Smooth muscle cell (in vitro differentiated cells): Measurements from ENCODE around the gene RGS6. TPM values are rescaled to one million over a fixed set of nuclear protein-coding genes. Genes with fewer than 3 reads are reported as not detected.

Experiments used
- DNase-seq: peaks from one replicate; lab custom pipeline; 2025; ENCODE audit not compliant: unreplicated experiment; lab: John Stamatoyannopoulos, UW
- H2AFZ ChIP-seq: fragments of 200-600 bp; sonication (generic); 2 replicates; pipeline ENCODE4 v1.6.0; 2016; ENCODE audit warnings: antibody characterized with exemption, low read depth, mild to moderate bottlenecking
- H3F3A ChIP-seq: fragments of 200-600 bp; sonication (generic); 2 replicates; pipeline ENCODE4 v1.6.0; 2017; ENCODE audit warnings: antibody characterized with exemption, low read depth
- H3K27ac ChIP-seq: fragments of 200-600 bp; sonication (generic); 2 replicates; pipeline ENCODE4 v1.5.1; 2016; ENCODE audit warnings: low read depth, mild to moderate bottlenecking
- H3K27me3 ChIP-seq: fragments of 200-600 bp; sonication (generic); 2 replicates; pipeline ENCODE4 v1.6.1; 2016; ENCODE audit warnings: low read depth, mild to moderate bottlenecking
- H3K36me3 ChIP-seq: fragments of 200-600 bp; sonication (generic); 2 replicates; pipeline ENCODE4 v1.5.1; 2016; ENCODE audit warnings: low read depth
- H3K4me1 ChIP-seq: fragments of 200-600 bp; sonication (generic); 2 replicates; pipeline ENCODE4 v1.5.1; 2016; ENCODE audit warnings: low read depth
- H3K4me2 ChIP-seq: fragments of 200-600 bp; sonication (generic); 2 replicates; pipeline ENCODE4 v1.6.0; 2016; ENCODE audit warnings: mild to moderate bottlenecking
- H3K4me3 ChIP-seq: fragments of 200-600 bp; sonication (generic); 2 replicates; pipeline ENCODE4 v1.5.1; 2016; ENCODE audit warnings: mild to moderate bottlenecking
- H3K79me2 ChIP-seq: fragments of 200-600 bp; sonication (generic); 2 replicates; pipeline ENCODE4 v1.6.0; 2016; ENCODE audit warnings: low read depth, mild to moderate bottlenecking
- H3K9ac ChIP-seq: fragments of 200-600 bp; sonication (generic); 2 replicates; pipeline ENCODE4 v1.6.0; 2016; ENCODE audit warnings: low read depth
- H3K9me3 ChIP-seq: fragments of 200-600 bp; sonication (generic); replicated peaks from 2 replicates; pipeline ENCODE4 v1.5.1; 2016; ENCODE audit warnings: low read depth
- H4K20me1 ChIP-seq: fragments of 200-600 bp; sonication (generic); 2 replicates; pipeline ENCODE4 v1.6.0; 2016; ENCODE audit warnings: low read depth
- CTCF ChIP-seq: fragments of 200-600 bp; sonication (generic); IDR thresholded peaks from 2 replicates; pipeline ENCODE4 v1.5.1; 2017; ENCODE audit warnings: borderline replicate concordance, mild to moderate bottlenecking, antibody characterized with exemption; ENCODE audit not compliant: insufficient read depth, poor library complexity, severe bottlenecking
- WGBS: methylation state at CpG from one replicate; pipeline ENCODE4 v1.1.7; 2016; ENCODE audit warnings: low lambda C conversion rate; 5-methylcytosine and 5-hydroxymethylcytosine counted together
- polyA plus RNA-seq: library from polyadenylated mRNA; unstranded; fragments of >200 nt; fragmentation: Nextera tagmentation; extraction: Ambion mirVana; gene quantifications from 2 replicates; pipeline ENCODE4 v1.2.1, GENCODE V29; 2016
- total RNA-seq: library from RNA; depleted of rRNA; stranded (reverse); fragments of >200 nt; gene quantifications from 2 replicates; pipeline ENCODE4 v1.2.3, GENCODE V29; 2014

The RGS6 gene
- total and polyA plus RNA-seq, 2 experiments from 2014 or later: 0.40 TPM; not detected in 1

GRCh38 chr14:71996610-71997009 lies 64.4 kb downstream of the RGS6 start:
- WGBS: 19% methylated on average over 3 of the region's 3 CpGs
- Histone ChIP-seq H3K4me3 (no peak overlapping the region), H3K9me3 (no peaks in the 10 kb centered on the region), H3F3A (no peaks in the 10 kb centered on the region), H3K79me2 (no peaks in the 10 kb centered on the region), H3K27me3 (no peaks in the 10 kb centered on the region), H3K36me3 (no peaks in the 10 kb centered on the region), H3K9ac (no peak overlapping the region), H3K27ac (no peak overlapping the region), H4K20me1 (no peaks in the 10 kb centered on the region), H3K4me2 (no peak overlapping the region), H3K4me1 (no peaks in the 10 kb centered on the region), H2AFZ (no peak overlapping the region)
- no peak for DNase-seq
- TF ChIP-seq CTCF: no peak

DNA sequence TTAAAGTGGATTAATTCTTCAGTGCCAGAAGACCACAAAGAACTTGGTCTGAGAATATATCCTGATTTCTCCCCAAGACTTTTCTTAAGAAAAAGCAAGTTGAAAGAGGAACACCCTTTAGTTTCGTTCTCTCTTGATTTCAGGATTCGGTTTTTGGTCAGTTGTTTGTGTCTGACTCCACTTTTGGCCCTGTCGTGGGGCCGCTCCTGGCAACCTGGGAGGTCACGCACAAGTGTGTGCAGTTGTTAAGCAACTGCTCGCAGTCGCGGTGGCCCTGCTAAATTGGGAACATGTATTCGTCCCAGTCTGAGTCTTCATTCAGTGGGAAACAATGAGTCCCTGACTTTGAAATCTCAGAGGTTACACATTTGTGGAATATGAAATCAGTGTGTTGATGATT lies 68.7 kb downstream of the RGS6 start:
- no peak for DNase-seq
- no peaks in the 10 kb centered on the region for H4K20me1 ChIP-seq
- no peaks in the 10 kb centered on the region for H3K27me3 ChIP-seq
- no peaks in the 10 kb centered on the region for H3K36me3 ChIP-seq
- H3K4me3 ChIP-seq: no peak overlapping the region
- H3K4me1 ChIP-seq: no peaks in the 10 kb centered on the region
- TF ChIP-seq CTCF: no peak
- H3K27ac ChIP-seq: no peak overlapping the region
- H3K4me2 ChIP-seq: no peak overlapping the region
- H3F3A ChIP-seq: no peaks in the 10 kb centered on the region
- H3K79me2 ChIP-seq: no peaks in the 10 kb centered on the region
- WGBS: 95% methylated on average over 9 of the region's 9 CpGs
- H3K9me3 ChIP-seq: no peaks in the 10 kb centered on the region
- H3K9ac ChIP-seq: no peak overlapping the region
- no peak overlapping the region for H2AFZ ChIP-seq

GRCh38 chr14:72002731-72003130 lies 70.5 kb downstream of the RGS6 start:
- H3K4me2 ChIP-seq: no peak overlapping the region
- no peaks in the 10 kb centered on the region for H3F3A ChIP-seq
- no peaks in the 10 kb centered on the region for H3K27me3 ChIP-seq
- TF ChIP-seq CTCF: no peak
- H3K27ac ChIP-seq: no peak overlapping the region
- H3K36me3 ChIP-seq: no peaks in the 10 kb centered on the region
- H2AFZ ChIP-seq: no peak overlapping the region
- no peak overlapping the region for H3K9ac ChIP-seq
- H3K79me2 ChIP-seq: no peaks in the 10 kb centered on the region
- no peaks in the 10 kb centered on the region for H4K20me1 ChIP-seq
- DNase-seq: no peak
- 95% methylated on average over 3 of the region's 3 CpGs for WGBS
- no peaks in the 10 kb centered on the region for H3K9me3 ChIP-seq
- H3K4me1 ChIP-seq: no peaks in the 10 kb centered on the region
- H3K4me3 ChIP-seq: no peak overlapping the region

DNA sequence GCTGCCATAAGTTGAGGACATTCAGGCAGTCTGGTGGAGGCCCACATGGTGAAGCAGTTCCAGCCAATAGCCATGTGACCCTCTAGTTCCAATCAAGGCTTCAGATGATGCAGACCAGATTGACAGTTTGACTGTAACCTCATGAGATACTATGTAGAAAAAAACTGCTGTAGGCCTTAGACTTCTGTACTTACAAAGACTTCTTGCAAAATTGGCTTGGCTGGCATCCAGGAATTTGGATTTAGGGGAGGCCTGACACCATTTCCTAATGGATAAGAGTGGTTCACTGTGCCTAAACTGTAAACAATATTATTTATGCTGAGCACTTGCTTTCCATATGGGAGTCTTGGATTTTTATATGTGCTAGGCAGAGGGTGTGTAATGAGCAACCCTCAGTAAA lies 76.4 kb downstream of the RGS6 start:
- no peaks in the 10 kb centered on the region for H3F3A ChIP-seq
- H4K20me1 ChIP-seq: no peaks in the 10 kb centered on the region
- H3K27me3 ChIP-seq: no peaks in the 10 kb centered on the region
- no peaks in the 10 kb centered on the region for H3K79me2 ChIP-seq
- H3K36me3 ChIP-seq: no peaks in the 10 kb centered on the region
- no peak for TF ChIP-seq CTCF
- H2AFZ ChIP-seq: no peak overlapping the region
- no peak overlapping the region for H3K4me3 ChIP-seq
- no peak overlapping the region for H3K9ac ChIP-seq
- H3K27ac ChIP-seq: no peak overlapping the region
- no peak for DNase-seq
- no peak overlapping the region for H3K4me2 ChIP-seq
- no peaks in the 10 kb centered on the region for H3K9me3 ChIP-seq
- H3K4me1 ChIP-seq: no peaks in the 10 kb centered on the region
